ENCODE measurements around the gene COL25A1.
"Not testable (repeated sequence)": the region's sequence is repeated elsewhere in the genome, so short reads cannot be mapped to it uniquely, and the experiment has no call there.

The COL25A1 gene

GRCh38 chr4:108943976-108944591 is 358.4 kb downstream of the COL25A1 start:
- in situ Hi-C loops (cut with HindIII; ENCODE audit: low sequenced_read_pairs) = no loop called here
- no peak for TF ChIP-seq CTCF (IDR thresholded peaks at IDR 0.05; ENCODE audit: low read depth, low read length)
- no peak overlapping the region for H3K4me3 ChIP-seq (ENCODE audit: low read depth, low read length)
- no peak for DNase-seq (ENCODE audit: low read depth, low spot score)

GRCh38 chr4:108943371-108943770 is 359.1 kb downstream of the COL25A1 start:
- no peak for TF ChIP-seq CTCF (IDR thresholded peaks at IDR 0.05; ENCODE audit: low read depth, low read length)
- no peak for DNase-seq (ENCODE audit: low read depth, low spot score)
- H3K4me3 ChIP-seq (ENCODE audit: low read depth, low read length) = no peak overlapping the region
- in situ Hi-C loops (cut with HindIII; ENCODE audit: low sequenced_read_pairs) = no loop called here

GRCh38 chr4:108941904-108942430 is 360.5 kb downstream of the COL25A1 start:
- TF ChIP-seq CTCF (IDR thresholded peaks at IDR 0.05; ENCODE audit: low read depth, low read length) = no peak
- DNase-seq (ENCODE audit: low read depth, low spot score) = no peak
- in situ Hi-C loops (cut with HindIII; ENCODE audit: low sequenced_read_pairs) = no loop called here
- H3K4me3 ChIP-seq (ENCODE audit: low read depth, low read length) = no peak overlapping the region

GRCh38 chr4:108940634-108941033 is 361.8 kb downstream of the COL25A1 start:
- H3K4me3 ChIP-seq (ENCODE audit: low read depth, low read length) = no peak overlapping the region
- no peak for TF ChIP-seq CTCF (IDR thresholded peaks at IDR 0.05; ENCODE audit: low read depth, low read length)
- DNase-seq (ENCODE audit: low read depth, low spot score) = no peak
- in situ Hi-C loops (cut with HindIII; ENCODE audit: low sequenced_read_pairs) = no loop called here

GRCh38 chr4:108940149-108940548 is 362.3 kb downstream of the COL25A1 start:
- no peak overlapping the region for H3K4me3 ChIP-seq (ENCODE audit: low read depth, low read length)
- in situ Hi-C loops (cut with HindIII; ENCODE audit: low sequenced_read_pairs) = no loop called here
- DNase-seq (ENCODE audit: low read depth, low spot score) = no peak
- TF ChIP-seq CTCF (IDR thresholded peaks at IDR 0.05; ENCODE audit: low read depth, low read length) = no peak

GRCh38 chr4:108937066-108937465 is 365.4 kb downstream of the COL25A1 start:
- in situ Hi-C loops (cut with HindIII; ENCODE audit: low sequenced_read_pairs) = no loop called here
- no peak for DNase-seq (ENCODE audit: low read depth, low spot score)
- H3K4me3 ChIP-seq (ENCODE audit: low read depth, low read length) = no peak overlapping the region
- TF ChIP-seq CTCF (IDR thresholded peaks at IDR 0.05; ENCODE audit: low read depth, low read length) = no peak

GRCh38 chr4:108933925-108934324 is 368.5 kb downstream of the COL25A1 start:
- H3K4me3 ChIP-seq (ENCODE audit: low read depth, low read length); in situ Hi-C loops (cut with HindIII; ENCODE audit: low sequenced_read_pairs); DNase-seq (ENCODE audit: low read depth, low spot score): not testable (repeated sequence)
